ENCODE data around the gene GOLGA8A.

Gene GOLGA8A

DNA sequence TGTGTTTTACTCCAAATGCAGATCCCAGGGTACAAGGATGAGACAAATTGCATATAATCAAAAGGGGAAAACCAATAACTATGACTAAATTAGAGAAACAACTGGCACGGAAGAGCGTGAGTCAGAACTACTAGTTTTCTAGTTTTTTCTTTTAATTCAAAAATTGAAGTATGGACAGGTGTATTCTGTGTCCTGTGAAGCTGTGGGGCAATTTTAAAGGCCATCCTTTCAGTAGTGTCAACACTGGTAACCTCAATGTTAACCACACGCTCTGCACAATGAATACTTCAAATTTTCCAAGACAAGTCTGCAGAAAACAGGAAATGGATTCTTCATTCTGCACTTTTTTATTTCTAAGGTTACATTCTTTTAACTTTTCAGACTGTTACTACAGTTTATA lies 32.5 kb upstream of the GOLGA8A start:
- TF ChIP-seq, protein P1, sequence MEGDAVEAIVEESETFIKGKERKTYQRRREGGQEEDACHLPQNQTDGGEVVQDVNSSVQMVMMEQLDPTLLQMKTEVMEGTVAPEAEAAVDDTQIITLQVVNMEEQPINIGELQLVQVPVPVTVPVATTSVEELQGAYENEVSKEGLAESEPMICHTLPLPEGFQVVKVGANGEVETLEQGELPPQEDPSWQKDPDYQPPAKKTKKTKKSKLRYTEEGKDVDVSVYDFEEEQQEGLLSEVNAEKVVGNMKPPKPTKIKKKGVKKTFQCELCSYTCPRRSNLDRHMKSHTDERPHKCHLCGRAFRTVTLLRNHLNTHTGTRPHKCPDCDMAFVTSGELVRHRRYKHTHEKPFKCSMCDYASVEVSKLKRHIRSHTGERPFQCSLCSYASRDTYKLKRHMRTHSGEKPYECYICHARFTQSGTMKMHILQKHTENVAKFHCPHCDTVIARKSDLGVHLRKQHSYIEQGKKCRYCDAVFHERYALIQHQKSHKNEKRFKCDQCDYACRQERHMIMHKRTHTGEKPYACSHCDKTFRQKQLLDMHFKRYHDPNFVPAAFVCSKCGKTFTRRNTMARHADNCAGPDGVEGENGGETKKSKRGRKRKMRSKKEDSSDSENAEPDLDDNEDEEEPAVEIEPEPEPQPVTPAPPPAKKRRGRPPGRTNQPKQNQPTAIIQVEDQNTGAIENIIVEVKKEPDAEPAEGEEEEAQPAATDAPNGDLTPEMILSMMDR (IDR thresholded peaks at IDR 0.05; ENCODE audit: extremely low read depth, insufficient read depth, missing control alignments) = no peak
- in situ Hi-C loops (cut with MboI; ENCODE audit: low pct_unique_long_range_greater_than_20kb, low sequenced_read_pairs, unreplicated experiment) = loop anchor here (25.0 kb wide), 1 partner anchor 117 kb away; the partner anchor contains the start of gene GOLGA8B
- no peak for DNase-seq (ENCODE audit: low spot score)

GRCh38 chr15:34461730-34462129 lies 24.1 kb upstream of the GOLGA8A start:
- in situ Hi-C loops (cut with MboI; ENCODE audit: low pct_unique_long_range_greater_than_20kb, low sequenced_read_pairs, unreplicated experiment) = loop anchor here (25.0 kb wide), 1 partner anchor 126 kb away; the partner anchor contains the start of gene GOLGA8B
- TF ChIP-seq, protein P1 (IDR thresholded peaks at IDR 0.05; ENCODE audit: extremely low read depth, insufficient read depth, missing control alignments) = no peak
- no peak for DNase-seq (ENCODE audit: low spot score)

- in situ Hi-C loops (cut with MboI; ENCODE audit: low pct_unique_long_range_greater_than_20kb, low sequenced_read_pairs, unreplicated experiment) = loop anchor here (25.0 kb wide), 1 partner anchor 127 kb away; the partner anchor contains the start of gene GOLGA8B
- TF ChIP-seq, protein P1 (IDR thresholded peaks at IDR 0.05; ENCODE audit: extremely low read depth, insufficient read depth, missing control alignments) = no peak
- no peak for DNase-seq (ENCODE audit: low spot score)
Measured at GRCh38 chr15:34460451-34460850, 22.8 kb upstream of the GOLGA8A start.

DNA sequence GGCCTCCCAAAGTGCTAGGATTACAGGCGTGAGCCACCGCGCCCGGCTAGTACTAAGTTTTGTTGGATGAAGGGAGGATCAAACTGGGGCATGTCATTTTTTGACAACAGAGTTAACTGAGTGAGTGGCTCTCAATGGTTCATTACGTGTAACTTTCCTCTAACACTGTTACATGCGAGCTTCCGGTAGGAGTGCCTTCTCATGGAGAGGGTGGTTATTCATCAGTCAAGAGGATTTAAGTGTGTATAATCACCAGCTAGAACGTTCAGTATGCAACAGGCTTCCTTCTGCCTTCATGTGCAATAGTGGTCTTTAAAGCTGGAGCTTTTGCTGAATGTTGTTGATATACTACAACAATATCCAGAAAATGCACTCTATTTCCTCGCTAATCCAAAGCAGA lies 19.1 kb upstream of the GOLGA8A start:
- TF ChIP-seq, protein P1 (IDR thresholded peaks at IDR 0.05; ENCODE audit: extremely low read depth, insufficient read depth, missing control alignments) = no peak
- in situ Hi-C loops (cut with MboI; ENCODE audit: low pct_unique_long_range_greater_than_20kb, low sequenced_read_pairs, unreplicated experiment) = loop anchor here (25.0 kb wide), 1 partner anchor 131 kb away; the partner anchor contains the start of gene GOLGA8B
- no peak for DNase-seq (ENCODE audit: low spot score)

DNA sequence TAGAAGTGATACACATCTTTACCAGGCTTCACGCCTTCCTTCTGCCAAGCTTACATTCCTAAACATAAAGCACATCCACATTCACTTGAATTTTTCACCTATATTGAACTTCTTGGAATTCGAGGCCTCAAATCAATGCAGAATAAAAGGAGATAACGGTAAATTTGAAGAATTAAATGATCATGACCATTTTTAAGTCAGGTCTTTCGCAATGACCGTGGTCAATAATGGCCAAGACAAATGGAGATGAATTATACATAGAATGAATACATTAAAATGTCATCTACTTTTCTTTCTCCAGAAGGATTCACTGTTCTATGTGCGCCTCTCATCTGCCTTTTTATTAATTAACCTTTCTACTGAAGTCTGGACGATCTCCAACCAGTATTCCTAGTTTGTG lies 5.3 kb upstream of the GOLGA8A start:
- TF ChIP-seq, protein P1 (IDR thresholded peaks at IDR 0.05; ENCODE audit: extremely low read depth, insufficient read depth, missing control alignments) = no peak
- in situ Hi-C loops (cut with MboI; ENCODE audit: low pct_unique_long_range_greater_than_20kb, low sequenced_read_pairs, unreplicated experiment) = no loop called here
- DNase-seq (ENCODE audit: low spot score) = no peak

- DNase-seq (ENCODE audit: low spot score) = no peak
- in situ Hi-C loops (cut with MboI; ENCODE audit: low pct_unique_long_range_greater_than_20kb, low sequenced_read_pairs, unreplicated experiment) = no loop called here
Measured at GRCh38 chr15:34439878-34440277, 2.3 kb upstream of the GOLGA8A start.

More at GRCh38 chr15:34439878-34440277, 2.3 kb upstream of the GOLGA8A start:
- TF ChIP-seq, protein P1 (IDR thresholded peaks at IDR 0.05; ENCODE audit: extremely low read depth, insufficient read depth, missing control alignments) = no peak
